ENCODE results near the gene IKZF4. TPM values are rescaled to one million over a fixed set of nuclear protein-coding genes. Genes with fewer than 3 reads are reported as not detected.

Gene IKZF4
- polyA plus RNA-seq, 1 experiment: 2.9 TPM

DNA sequence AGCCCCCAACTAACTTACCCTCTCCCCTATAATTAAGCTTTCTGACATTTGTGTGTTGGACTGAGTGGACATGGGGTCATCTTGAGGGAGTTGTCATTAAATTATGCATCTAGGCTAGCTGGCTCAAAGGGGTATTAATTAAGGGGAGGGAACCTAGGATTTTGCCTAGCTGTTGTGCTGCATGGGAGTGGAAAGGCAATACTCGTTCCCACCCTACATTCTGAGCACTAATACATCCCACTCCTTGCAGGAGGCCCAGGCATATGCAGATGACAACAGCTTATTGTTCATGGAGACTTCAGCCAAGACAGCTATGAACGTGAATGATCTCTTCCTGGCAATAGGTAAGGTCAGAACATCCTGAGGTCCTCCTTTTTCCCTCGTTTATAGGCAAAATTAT, 29.7 kb upstream of the IKZF4 start:
- peaks cover 27% of the 10 kb centered on the region for H3K36me3 ChIP-seq (ENCODE audit: control insufficient read depth, insufficient read depth, low read length)
- CTCF ChIA-PET: interaction anchor here (1.0 to 2.0 kb wide), 3 partner anchors 9 to 646 kb away, joined by 3 to 7 read pairs (median 3); no protein-coding TSS in a partner anchor

GRCh38 chr12:55993230-55993853, 27.5 kb upstream of the IKZF4 start:
- DNase-seq (ENCODE audit: low read depth): no peak
- Histone ChIP-seq H3K36me3 (ENCODE audit: control insufficient read depth, insufficient read depth, low read length) (peaks cover 26% of the 10 kb centered on the region), H3K27me3 (ENCODE audit: control insufficient read depth, insufficient read depth, low read length) (no peaks in the 10 kb centered on the region), H3K4me3 (ENCODE audit: low read depth, low read length) (no peak overlapping the region)
- no peak for TF ChIP-seq CTCF (IDR thresholded peaks at IDR 0.05; ENCODE audit: insufficient read depth, low read depth, low read length)
- ChIA-PET POLR2A (no interaction called here), CTCF (interaction anchor here (1.3 to 1.7 kb wide), 3 partner anchors 13 to 27 kb away, joined by 3 to 5 read pairs (median 4); partner anchors contain the start of gene RAB5B)

More for the DNA sequence above, 29.7 kb upstream of the IKZF4 start:
- TF ChIP-seq CTCF (IDR thresholded peaks at IDR 0.05; ENCODE audit: insufficient read depth, low read depth, low read length): no peak
- Histone ChIP-seq H3K27me3 (ENCODE audit: control insufficient read depth, insufficient read depth, low read length) (no peaks in the 10 kb centered on the region), H3K4me3 (ENCODE audit: low read depth, low read length) (no peak overlapping the region)
- DNase-seq (ENCODE audit: low read depth): no peak
- POLR2A ChIA-PET: no interaction called here

DNA sequence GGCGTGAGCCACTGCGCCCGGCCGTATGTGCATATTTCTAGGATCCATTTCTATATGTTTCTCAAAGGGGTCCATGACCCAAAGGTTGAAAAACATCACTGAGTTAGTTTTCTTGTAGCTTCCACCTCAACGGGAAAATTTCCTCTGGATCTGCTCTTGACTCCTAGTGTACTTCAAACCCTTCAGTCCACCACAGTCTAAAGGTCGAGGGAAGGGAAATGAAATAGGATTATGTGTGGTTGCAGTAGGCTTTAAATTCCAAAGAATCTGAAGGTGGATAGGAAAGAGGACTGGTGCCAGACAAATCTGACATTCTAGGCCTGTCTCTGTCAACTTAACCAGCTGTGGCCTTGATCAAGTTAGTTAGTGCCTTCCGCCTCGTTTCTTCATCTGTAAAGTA, 25.5 kb upstream of the IKZF4 start:
- POLR2A ChIA-PET: no interaction called here
- DNase-seq (ENCODE audit: low read depth): no peak
- H3K4me3 ChIP-seq (ENCODE audit: low read depth, low read length): no peak overlapping the region
- peaks cover 22% of the 10 kb centered on the region for H3K36me3 ChIP-seq (ENCODE audit: control insufficient read depth, insufficient read depth, low read length)
- no peaks in the 10 kb centered on the region for H3K27me3 ChIP-seq (ENCODE audit: control insufficient read depth, insufficient read depth, low read length)
- CTCF ChIA-PET: interaction anchor here (0.6 to 6.9 kb wide), 21 partner anchors 11 to 176 kb away, joined by 3 to 86 read pairs (median 7); partner anchors contain the start of genes IKZF4, MMP19, PA2G4 and RAB5B
- no peak for TF ChIP-seq CTCF (IDR thresholded peaks at IDR 0.05; ENCODE audit: insufficient read depth, low read depth, low read length)

DNA sequence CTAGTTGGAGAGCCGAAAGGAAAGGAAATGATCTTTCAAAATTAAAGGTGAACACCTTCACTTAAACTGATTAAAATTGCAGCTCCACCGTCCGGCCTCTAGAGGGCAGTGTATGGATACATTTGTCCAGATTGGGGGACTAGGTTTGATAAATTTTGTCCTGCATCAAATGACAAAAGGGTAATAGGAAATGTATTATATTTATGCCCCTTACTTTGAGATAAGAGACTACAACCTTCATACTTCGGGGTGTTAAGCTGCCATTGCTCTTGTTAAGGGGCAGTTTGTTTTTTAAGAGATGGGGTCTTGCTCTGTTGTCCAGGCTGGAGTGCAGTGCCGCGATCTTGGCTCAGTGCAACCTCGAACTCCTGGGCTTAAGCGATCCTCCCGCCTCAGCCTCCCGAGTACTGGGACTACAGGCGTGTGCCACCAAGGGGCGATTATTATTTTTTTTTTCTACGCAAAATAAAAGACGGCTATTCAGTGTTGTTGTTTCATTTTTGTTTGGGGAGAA, 24.6 kb upstream of the IKZF4 start:
- CTCF ChIA-PET: interaction anchor here (0.6 to 6.9 kb wide), 26 partner anchors 9 to 258 kb away, joined by 3 to 86 read pairs (median 5); partner anchors contain the start of genes IKZF4, MMP19, PA2G4 and RAB5B
- H3K27me3 ChIP-seq (ENCODE audit: control insufficient read depth, insufficient read depth, low read length): no peaks in the 10 kb centered on the region
- TF ChIP-seq CTCF (IDR thresholded peaks at IDR 0.05; ENCODE audit: insufficient read depth, low read depth, low read length): peak; percentile 78
- POLR2A ChIA-PET: interaction anchor here (1.0 kb wide), 1 partner anchor 33 kb away, joined by 13 read pairs; no protein-coding TSS in a partner anchor
- no peak for DNase-seq (ENCODE audit: low read depth)
- peak overlapping the region; percentile 72 for H3K4me3 ChIP-seq (ENCODE audit: low read depth, low read length)
- peaks cover 14% of the 10 kb centered on the region for H3K36me3 ChIP-seq (ENCODE audit: control insufficient read depth, insufficient read depth, low read length)
